ENCODE data around the gene TNIK. TPM values are rescaled to one million over a fixed set of nuclear protein-coding genes. Genes with fewer than 3 reads are reported as not detected.

The TNIK gene
- total and polyA plus RNA-seq, 4 donors = 3.7 to 9.8 (median 5.2) TPM

DNA sequence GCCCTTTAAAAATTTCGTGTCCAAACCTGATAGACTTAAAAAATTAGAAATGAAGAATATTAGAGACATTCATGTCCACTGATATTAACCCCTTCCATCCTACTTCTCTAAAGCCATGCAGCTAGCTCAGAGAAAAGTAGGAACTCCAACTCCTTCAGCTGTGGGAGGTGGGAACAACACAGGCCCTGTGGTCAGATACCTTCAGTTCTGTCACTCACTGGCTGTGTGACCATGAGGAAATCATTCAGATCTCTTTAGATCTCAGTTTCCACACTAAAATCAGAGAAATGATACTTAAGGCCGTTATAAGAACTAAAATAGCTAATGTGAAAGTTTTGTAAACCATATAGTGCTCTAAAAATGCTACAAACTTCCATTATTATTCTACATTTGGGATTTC lies 209.8 kb downstream of the TNIK start (continued):
- TF ChIP-seq, protein P1, sequence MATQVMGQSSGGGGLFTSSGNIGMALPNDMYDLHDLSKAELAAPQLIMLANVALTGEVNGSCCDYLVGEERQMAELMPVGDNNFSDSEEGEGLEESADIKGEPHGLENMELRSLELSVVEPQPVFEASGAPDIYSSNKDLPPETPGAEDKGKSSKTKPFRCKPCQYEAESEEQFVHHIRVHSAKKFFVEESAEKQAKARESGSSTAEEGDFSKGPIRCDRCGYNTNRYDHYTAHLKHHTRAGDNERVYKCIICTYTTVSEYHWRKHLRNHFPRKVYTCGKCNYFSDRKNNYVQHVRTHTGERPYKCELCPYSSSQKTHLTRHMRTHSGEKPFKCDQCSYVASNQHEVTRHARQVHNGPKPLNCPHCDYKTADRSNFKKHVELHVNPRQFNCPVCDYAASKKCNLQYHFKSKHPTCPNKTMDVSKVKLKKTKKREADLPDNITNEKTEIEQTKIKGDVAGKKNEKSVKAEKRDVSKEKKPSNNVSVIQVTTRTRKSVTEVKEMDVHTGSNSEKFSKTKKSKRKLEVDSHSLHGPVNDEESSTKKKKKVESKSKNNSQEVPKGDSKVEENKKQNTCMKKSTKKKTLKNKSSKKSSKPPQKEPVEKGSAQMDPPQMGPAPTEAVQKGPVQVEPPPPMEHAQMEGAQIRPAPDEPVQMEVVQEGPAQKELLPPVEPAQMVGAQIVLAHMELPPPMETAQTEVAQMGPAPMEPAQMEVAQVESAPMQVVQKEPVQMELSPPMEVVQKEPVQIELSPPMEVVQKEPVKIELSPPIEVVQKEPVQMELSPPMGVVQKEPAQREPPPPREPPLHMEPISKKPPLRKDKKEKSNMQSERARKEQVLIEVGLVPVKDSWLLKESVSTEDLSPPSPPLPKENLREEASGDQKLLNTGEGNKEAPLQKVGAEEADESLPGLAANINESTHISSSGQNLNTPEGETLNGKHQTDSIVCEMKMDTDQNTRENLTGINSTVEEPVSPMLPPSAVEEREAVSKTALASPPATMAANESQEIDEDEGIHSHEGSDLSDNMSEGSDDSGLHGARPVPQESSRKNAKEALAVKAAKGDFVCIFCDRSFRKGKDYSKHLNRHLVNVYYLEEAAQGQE (IDR thresholded peaks at IDR 0.05) = no peak
- TF ChIP-seq, protein P2, sequence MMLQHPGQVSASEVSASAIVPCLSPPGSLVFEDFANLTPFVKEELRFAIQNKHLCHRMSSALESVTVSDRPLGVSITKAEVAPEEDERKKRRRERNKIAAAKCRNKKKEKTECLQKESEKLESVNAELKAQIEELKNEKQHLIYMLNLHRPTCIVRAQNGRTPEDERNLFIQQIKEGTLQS (IDR thresholded peaks at IDR 0.05) = no peak
- TF ChIP-seq HNF4A (conservative IDR thresholded peaks at IDR 0.05) = no peak
- TF ChIP-seq JUND (IDR thresholded peaks at IDR 0.05) = no peak
- TF ChIP-seq FOXA1 (IDR thresholded peaks at IDR 0.05) = no peak
- TF ChIP-seq, protein P3, sequence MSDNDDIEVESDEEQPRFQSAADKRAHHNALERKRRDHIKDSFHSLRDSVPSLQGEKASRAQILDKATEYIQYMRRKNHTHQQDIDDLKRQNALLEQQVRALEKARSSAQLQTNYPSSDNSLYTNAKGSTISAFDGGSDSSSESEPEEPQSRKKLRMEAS (IDR thresholded peaks at IDR 0.05) = no peak
- TF ChIP-seq, protein P4, sequence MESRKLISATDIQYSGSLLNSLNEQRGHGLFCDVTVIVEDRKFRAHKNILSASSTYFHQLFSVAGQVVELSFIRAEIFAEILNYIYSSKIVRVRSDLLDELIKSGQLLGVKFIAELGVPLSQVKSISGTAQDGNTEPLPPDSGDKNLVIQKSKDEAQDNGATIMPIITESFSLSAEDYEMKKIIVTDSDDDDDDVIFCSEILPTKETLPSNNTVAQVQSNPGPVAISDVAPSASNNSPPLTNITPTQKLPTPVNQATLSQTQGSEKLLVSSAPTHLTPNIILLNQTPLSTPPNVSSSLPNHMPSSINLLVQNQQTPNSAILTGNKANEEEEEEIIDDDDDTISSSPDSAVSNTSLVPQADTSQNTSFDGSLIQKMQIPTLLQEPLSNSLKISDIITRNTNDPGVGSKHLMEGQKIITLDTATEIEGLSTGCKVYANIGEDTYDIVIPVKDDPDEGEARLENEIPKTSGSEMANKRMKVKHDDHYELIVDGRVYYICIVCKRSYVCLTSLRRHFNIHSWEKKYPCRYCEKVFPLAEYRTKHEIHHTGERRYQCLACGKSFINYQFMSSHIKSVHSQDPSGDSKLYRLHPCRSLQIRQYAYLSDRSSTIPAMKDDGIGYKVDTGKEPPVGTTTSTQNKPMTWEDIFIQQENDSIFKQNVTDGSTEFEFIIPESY (IDR thresholded peaks at IDR 0.05) = no peak

DNA sequence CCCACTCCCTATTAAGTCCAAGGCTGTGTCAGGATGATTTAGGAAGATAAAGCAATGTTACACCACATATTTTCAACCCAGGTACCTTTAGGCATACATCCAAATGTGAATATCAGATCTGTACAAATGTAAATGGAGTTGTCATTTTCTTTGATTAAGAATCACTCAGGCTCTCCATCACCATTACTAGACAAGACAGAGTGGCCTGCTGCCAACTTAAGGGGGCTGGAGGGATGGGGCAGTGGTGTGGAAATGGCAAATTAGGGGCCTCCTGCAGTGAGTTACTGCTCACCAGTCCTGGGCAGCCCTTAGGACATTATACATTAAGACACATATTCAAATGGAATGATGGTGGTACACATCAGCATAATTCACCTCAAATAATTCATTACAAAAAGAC lies 211.0 kb downstream of the TNIK start:
- TF ChIP-seq GABPA (IDR thresholded peaks at IDR 0.05 in 1 of 2, conservative IDR thresholded peaks at IDR 0.05 in 1 of 2) (no peak), YY1 (IDR thresholded peaks at IDR 0.05) (no peak), HNF4A (conservative IDR thresholded peaks at IDR 0.05) (no peak), NR2F2 (IDR thresholded peaks at IDR 0.05) (no peak), HNF4G (IDR thresholded peaks at IDR 0.05) (no peak)
- TF ChIP-seq, protein P3 (IDR thresholded peaks at IDR 0.05) = no peak
- TF ChIP-seq, protein P1 (IDR thresholded peaks at IDR 0.05) = no peak
- H3K27ac ChIP-seq (ENCODE audit: low read depth in 1 of 2, low read length in 2 of 2) = no peak overlapping the region
- H3K4me1 ChIP-seq (ENCODE audit: control insufficient read depth in 4 of 4, insufficient read depth in 4 of 4, low read length in 3 of 4) = no peaks in the 10 kb centered on the region
- DNase-seq (ENCODE audit: low spot score) = no peak
- H3K4me3 ChIP-seq (ENCODE audit: low read depth in 1 of 3, low read length in 3 of 3) = no peak overlapping the region
- no peaks in the 10 kb centered on the region for H3K36me3 ChIP-seq (ENCODE audit: control insufficient read depth in 4 of 4, insufficient read depth in 3 of 4, low read depth in 1 of 4, low read length in 3 of 4)
- H3K9ac ChIP-seq (ENCODE audit: low read depth in 1 of 2, low read length in 2 of 2) = no peak overlapping the region
- no peaks in the 10 kb centered on the region for H3K27me3 ChIP-seq (ENCODE audit: control insufficient read depth in 4 of 4, insufficient read depth in 4 of 4, low read length in 3 of 4)
- no peaks in the 10 kb centered on the region for H3K9me3 ChIP-seq (ENCODE audit: control insufficient read depth in 4 of 4, low read length in 3 of 4)
